Measurements from ENCODE around the gene SH3RF3. TPM values are rescaled to one million over a fixed set of nuclear protein-coding genes. Genes with fewer than 3 reads are reported as not detected.

SH3RF3 gene
- total and polyA plus RNA-seq, 4 donors, result 2.9 to 9.7 (median 8.6) TPM

DNA sequence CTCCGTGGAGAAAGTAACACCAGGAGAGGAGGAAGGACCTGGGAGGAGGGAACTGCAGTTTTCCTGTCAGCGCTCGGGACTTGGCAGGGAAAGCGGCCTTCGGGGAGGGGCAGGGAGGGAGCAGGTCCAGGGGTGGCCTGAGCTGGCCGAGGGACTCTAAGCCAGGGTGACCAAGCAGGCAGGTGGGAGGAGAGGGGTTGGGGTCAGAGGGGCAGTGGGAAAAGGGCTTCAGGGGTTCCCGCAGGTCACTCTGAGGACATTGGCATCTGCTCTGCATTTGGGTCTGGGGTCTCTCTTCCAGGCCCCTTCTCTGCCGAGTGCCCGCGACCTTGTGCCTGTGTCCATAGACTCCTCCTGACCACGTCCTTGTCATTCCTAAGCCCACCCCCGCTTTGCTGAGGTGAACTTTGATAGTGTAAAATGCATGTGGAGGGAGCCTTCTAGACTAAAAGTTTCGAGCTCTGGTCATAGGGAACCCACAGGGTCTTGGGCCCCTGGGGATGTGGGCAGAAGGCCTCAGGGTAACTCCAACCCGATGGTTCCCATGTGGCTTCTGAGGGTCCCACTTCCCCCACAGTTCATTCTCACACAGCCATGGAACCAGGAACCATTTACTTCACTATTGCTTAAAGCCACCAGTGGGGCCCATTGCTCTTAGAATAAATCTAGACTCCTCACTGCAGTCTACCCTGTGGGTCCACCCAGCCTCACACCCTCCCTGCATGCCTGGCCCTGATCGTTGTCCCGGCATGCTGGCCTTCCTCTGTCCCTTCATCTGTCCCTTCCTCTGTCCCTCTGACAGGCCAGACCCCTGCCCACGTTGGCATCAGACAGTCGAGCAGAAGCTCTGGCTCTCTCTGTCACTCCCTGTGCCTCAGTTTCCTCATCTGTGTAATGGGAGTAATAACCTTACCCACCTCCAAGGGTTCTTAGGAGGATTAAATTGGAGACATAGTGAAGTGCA lies 255.6 kb downstream of the SH3RF3 start:
- TF ChIP-seq, protein P1, sequence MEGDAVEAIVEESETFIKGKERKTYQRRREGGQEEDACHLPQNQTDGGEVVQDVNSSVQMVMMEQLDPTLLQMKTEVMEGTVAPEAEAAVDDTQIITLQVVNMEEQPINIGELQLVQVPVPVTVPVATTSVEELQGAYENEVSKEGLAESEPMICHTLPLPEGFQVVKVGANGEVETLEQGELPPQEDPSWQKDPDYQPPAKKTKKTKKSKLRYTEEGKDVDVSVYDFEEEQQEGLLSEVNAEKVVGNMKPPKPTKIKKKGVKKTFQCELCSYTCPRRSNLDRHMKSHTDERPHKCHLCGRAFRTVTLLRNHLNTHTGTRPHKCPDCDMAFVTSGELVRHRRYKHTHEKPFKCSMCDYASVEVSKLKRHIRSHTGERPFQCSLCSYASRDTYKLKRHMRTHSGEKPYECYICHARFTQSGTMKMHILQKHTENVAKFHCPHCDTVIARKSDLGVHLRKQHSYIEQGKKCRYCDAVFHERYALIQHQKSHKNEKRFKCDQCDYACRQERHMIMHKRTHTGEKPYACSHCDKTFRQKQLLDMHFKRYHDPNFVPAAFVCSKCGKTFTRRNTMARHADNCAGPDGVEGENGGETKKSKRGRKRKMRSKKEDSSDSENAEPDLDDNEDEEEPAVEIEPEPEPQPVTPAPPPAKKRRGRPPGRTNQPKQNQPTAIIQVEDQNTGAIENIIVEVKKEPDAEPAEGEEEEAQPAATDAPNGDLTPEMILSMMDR (IDR thresholded peaks at IDR 0.05; ENCODE audit: control extremely low read depth, extremely low read depth), result no peak
- DNase-seq (peak; percentile 15 to 27 (median 16)), ATAC-seq (ENCODE audit: insufficient read depth, low FRiP score) (no peak)
- WGBS, 2 donors, result 79 to 86% methylated on average over 18 of the region's 18 CpGs
- Histone ChIP-seq H3K36me3 (ENCODE audit: control insufficient read depth in 4 of 4, insufficient read depth in 4 of 4, low read length in 4 of 4) (no peaks in the 10 kb centered on the region), H3K4me1 (ENCODE audit: control insufficient read depth in 5 of 5, insufficient read depth in 5 of 5, low read length in 5 of 5) (peaks cover 8 to 22% (median 16%) of the 10 kb centered on the region in 5 donors), H3K4me3 (no peak overlapping the region), H3K9ac (ENCODE audit: insufficient read depth in 1 of 2, low read length in 2 of 2) (no peak overlapping the region), H3K9me3 (ENCODE audit: control insufficient read depth in 4 of 4, insufficient read depth in 3 of 4, low read length in 3 of 4) (no peaks in the 10 kb centered on the region), H3K27ac (ENCODE audit: low read depth in 1 of 2, low read length in 1 of 2) (no peak overlapping the region), H3K27me3 (ENCODE audit: control insufficient read depth in 3 of 3, insufficient read depth in 3 of 3, low read length in 2 of 3) (no peaks in the 10 kb centered on the region)

DNA sequence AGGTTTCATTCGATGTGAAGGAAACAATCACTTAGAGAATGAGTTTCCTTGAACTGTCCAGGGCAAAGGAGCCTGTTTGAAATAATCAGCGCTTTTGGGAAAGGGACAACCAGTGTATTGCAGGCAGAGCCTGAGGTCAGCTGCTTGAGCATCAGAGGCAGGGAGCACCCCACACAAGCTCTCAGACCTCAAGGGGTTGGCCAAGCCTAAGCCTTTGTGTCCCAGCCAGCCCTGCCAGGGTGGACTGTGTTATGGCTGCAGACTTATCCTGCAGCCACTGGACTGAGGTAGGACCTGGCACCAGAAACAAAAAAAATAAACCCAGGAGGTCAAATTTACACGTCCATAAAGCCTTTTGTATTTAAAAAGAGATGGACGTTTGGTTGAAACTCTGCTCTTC lies 256.5 kb downstream of the SH3RF3 start:
- H3K9me3 ChIP-seq (ENCODE audit: control insufficient read depth in 4 of 4, insufficient read depth in 3 of 4, low read length in 3 of 4), result no peaks in the 10 kb centered on the region
- no peaks in the 10 kb centered on the region for H3K36me3 ChIP-seq (ENCODE audit: control insufficient read depth in 4 of 4, insufficient read depth in 4 of 4, low read length in 4 of 4)
- no peak overlapping the region for H3K9ac ChIP-seq (ENCODE audit: insufficient read depth in 1 of 2, low read length in 2 of 2)
- peaks cover 8 to 22% (median 16%) of the 10 kb centered on the region in 5 donors for H3K4me1 ChIP-seq (ENCODE audit: control insufficient read depth in 5 of 5, insufficient read depth in 5 of 5, low read length in 5 of 5)
- WGBS, 2 donors, result 68 to 74% methylated on average over 4 of the region's 4 CpGs
- no peaks in the 10 kb centered on the region for H3K27me3 ChIP-seq (ENCODE audit: control insufficient read depth in 3 of 3, insufficient read depth in 3 of 3, low read length in 2 of 3)
- H3K4me3 ChIP-seq, result no peak overlapping the region
- no peak overlapping the region for H3K27ac ChIP-seq (ENCODE audit: low read depth in 1 of 2, low read length in 1 of 2)
- peak in 1 of 3 donors; percentile 7 for DNase-seq
- ATAC-seq (ENCODE audit: insufficient read depth, low FRiP score), result no peak
- TF ChIP-seq, protein P1 (IDR thresholded peaks at IDR 0.05; ENCODE audit: control extremely low read depth, extremely low read depth), result no peak

DNA sequence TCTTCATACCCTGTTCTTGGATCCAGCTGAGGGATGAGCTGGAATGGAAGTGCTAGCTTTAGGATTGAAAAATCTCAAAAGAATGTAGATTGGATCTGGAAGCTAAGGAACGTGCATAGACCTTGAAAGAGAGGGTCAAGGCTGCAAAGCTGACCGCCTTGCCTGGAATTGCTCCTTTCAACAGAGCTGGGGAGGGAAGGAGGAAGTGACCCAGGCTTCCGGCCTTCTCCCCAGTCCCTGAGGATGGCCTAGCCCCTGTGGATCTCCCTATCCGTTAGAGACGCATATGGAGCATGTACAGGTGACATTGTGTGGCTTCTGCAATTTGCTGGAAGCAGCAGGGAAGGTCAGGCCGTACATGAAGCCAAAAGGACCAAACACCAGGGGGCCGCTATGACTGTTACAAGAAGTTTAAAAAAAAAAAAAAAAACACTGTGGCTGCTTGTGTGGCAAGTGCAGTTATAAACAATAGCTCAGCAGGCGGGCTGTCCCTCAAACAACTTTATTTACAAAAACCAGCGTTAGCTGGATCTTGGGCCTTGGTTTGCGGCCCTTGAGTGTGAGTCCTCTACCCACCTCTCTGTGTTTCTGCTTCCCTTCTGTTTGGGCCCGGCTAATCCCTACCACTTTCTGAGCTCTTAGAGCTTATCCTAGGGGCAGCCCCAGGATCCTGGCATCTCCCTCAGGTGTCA lies 257.1 kb downstream of the SH3RF3 start:
- no peak overlapping the region for H3K27ac ChIP-seq (ENCODE audit: low read depth in 1 of 2, low read length in 1 of 2)
- H3K36me3 ChIP-seq (ENCODE audit: control insufficient read depth in 4 of 4, insufficient read depth in 4 of 4, low read length in 4 of 4), result no peaks in the 10 kb centered on the region
- H3K4me1 ChIP-seq (ENCODE audit: control insufficient read depth in 5 of 5, insufficient read depth in 5 of 5, low read length in 5 of 5), result peaks cover 8 to 22% (median 16%) of the 10 kb centered on the region in 5 donors
- no peak overlapping the region for H3K4me3 ChIP-seq
- ATAC-seq (ENCODE audit: insufficient read depth, low FRiP score), result no peak
- H3K27me3 ChIP-seq (ENCODE audit: control insufficient read depth in 3 of 3, insufficient read depth in 3 of 3, low read length in 2 of 3), result no peaks in the 10 kb centered on the region
- H3K9ac ChIP-seq (ENCODE audit: insufficient read depth in 1 of 2, low read length in 2 of 2), result no peak overlapping the region
- DNase-seq, result peak in 1 of 3 donors; percentile 17
- no peaks in the 10 kb centered on the region for H3K9me3 ChIP-seq (ENCODE audit: control insufficient read depth in 4 of 4, insufficient read depth in 3 of 4, low read length in 3 of 4)
- 77 to 80% methylated on average over 11 of the region's 11 CpGs for whole genome bisulfite sequencing, 2 donors
- TF ChIP-seq, protein P1 (IDR thresholded peaks at IDR 0.05; ENCODE audit: control extremely low read depth, extremely low read depth), result no peak

Data from lung (tissue), 12 donors.